SK-N-SH (cell line): ENCODE measurements around the gene SPG7.

Experiments
- ELF1 ChIP-seq: IDR thresholded peaks from 2 replicates; pipeline ENCODE4 v1.4.0; 2012
- EP300 ChIP-seq, 2 experiments: IDR thresholded peaks; 2 replicates each; pipeline versions ENCODE4 v1.4.0 to v1.6.1; 2012; ENCODE audit warnings: borderline replicate concordance in 1 of 2, low read depth in 1 of 2, low read length in 1 of 2
- EZH2phosphoT487 ChIP-seq: fragments of 200-600 bp; sonication (generic); IDR thresholded peaks from 2 replicates; pipeline ENCODE4 v1.6.1; 2017; ENCODE audit warnings: low read depth, mixed run types, mild to moderate bottlenecking, antibody characterized with exemption, moderate library complexity, borderline replicate concordance
- NRF1 ChIP-seq: IDR thresholded peaks from 2 replicates; pipeline ENCODE4 v1.6.1; 2012; ENCODE audit warnings: low read depth, mild to moderate bottlenecking, low read length
- POLR2AphosphoS5 ChIP-seq: IDR thresholded peaks from 2 replicates; pipeline ENCODE4 v1.6.1; 2012; ENCODE audit warnings: low read depth, low read length
- RAD21 ChIP-seq: IDR thresholded peaks from 2 replicates; pipeline ENCODE4 v1.6.1; 2012; ENCODE audit warnings: mild to moderate bottlenecking, low read length
- RCOR1 ChIP-seq: fragments of 150-350 bp; IDR thresholded peaks from 2 replicates; pipeline ENCODE4 v1.6.1; 2017; ENCODE audit warnings: antibody characterized with exemption, low read length
- SIN3A ChIP-seq: IDR thresholded peaks from 2 replicates; pipeline ENCODE4 v1.6.1; 2012; ENCODE audit warnings: low read depth, mild to moderate bottlenecking, low read length, moderate library complexity, borderline replicate concordance
- SMC3 ChIP-seq: IDR thresholded peaks from 2 replicates; pipeline ENCODE4 v1.6.1; 2012; ENCODE audit warnings: low read depth, low read length, improper control_type of control experiment
- TEAD4 ChIP-seq: IDR thresholded peaks from 2 replicates; pipeline ENCODE4 v1.4.0; 2012; ENCODE audit warnings: mild to moderate bottlenecking, borderline replicate concordance; ENCODE audit not compliant: insufficient read depth
- YY1 ChIP-seq: IDR thresholded peaks from 2 replicates; pipeline ENCODE4 v1.4.0; 2012; ENCODE audit warnings: low read depth, mild to moderate bottlenecking
- TF ChIP-seq, protein P1 (sequence below): fragments of 200-600 bp; sonication (generic); IDR thresholded peaks from 2 replicates; pipeline ENCODE4 v1.6.1; 2017; ENCODE audit warnings: antibody characterized with exemption, mild to moderate bottlenecking, moderate library complexity
- TF ChIP-seq, protein P2 (sequence below): IDR thresholded peaks from 2 replicates; pipeline ENCODE4 v1.4.0; 2012; ENCODE audit warnings: low read depth

DNA sequence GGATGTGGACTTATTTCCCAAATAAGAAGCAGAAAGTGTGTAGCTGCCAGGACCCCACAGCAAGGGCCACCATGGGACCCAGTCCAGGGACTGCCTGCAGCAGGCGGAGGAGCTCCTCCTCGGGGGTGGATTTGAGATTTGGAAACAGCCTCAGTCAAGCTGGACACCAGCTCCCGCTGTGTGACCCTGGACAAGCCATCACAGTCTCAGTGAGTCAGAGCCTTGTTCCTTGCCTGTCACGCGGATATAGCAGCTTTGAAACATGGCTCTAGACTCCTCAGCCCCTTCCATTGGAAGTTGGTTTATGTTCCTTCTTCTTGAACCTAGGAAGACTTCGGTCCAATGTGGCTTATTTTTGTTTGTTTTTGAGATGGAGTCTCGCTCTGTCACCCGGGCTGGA, 92.8 kb downstream of the SPG7 start:
- TF ChIP-seq, protein P1, sequence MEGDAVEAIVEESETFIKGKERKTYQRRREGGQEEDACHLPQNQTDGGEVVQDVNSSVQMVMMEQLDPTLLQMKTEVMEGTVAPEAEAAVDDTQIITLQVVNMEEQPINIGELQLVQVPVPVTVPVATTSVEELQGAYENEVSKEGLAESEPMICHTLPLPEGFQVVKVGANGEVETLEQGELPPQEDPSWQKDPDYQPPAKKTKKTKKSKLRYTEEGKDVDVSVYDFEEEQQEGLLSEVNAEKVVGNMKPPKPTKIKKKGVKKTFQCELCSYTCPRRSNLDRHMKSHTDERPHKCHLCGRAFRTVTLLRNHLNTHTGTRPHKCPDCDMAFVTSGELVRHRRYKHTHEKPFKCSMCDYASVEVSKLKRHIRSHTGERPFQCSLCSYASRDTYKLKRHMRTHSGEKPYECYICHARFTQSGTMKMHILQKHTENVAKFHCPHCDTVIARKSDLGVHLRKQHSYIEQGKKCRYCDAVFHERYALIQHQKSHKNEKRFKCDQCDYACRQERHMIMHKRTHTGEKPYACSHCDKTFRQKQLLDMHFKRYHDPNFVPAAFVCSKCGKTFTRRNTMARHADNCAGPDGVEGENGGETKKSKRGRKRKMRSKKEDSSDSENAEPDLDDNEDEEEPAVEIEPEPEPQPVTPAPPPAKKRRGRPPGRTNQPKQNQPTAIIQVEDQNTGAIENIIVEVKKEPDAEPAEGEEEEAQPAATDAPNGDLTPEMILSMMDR, result no peak
- TF ChIP-seq SMC3 (no peak), POLR2AphosphoS5 (no peak), ELF1 (no peak), SIN3A (no peak), RAD21 (no peak), YY1 (no peak), EP300 (IDR thresholded peaks at IDR 0.05; ENCODE audit: borderline replicate concordance in 1 of 2, low read depth in 1 of 2, low read length in 1 of 2) (no peak), RCOR1 (no peak), EZH2phosphoT487 (no peak), NRF1 (no peak), TEAD4 (no peak)
- TF ChIP-seq, protein P2, sequence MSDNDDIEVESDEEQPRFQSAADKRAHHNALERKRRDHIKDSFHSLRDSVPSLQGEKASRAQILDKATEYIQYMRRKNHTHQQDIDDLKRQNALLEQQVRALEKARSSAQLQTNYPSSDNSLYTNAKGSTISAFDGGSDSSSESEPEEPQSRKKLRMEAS, result no peak
